ENCODE data around the gene TAP2.
"Not testable (repeated sequence)": the region's sequence is repeated elsewhere in the genome, so short reads cannot be mapped to it uniquely, and the experiment has no call there.

Gene TAP2

DNA sequence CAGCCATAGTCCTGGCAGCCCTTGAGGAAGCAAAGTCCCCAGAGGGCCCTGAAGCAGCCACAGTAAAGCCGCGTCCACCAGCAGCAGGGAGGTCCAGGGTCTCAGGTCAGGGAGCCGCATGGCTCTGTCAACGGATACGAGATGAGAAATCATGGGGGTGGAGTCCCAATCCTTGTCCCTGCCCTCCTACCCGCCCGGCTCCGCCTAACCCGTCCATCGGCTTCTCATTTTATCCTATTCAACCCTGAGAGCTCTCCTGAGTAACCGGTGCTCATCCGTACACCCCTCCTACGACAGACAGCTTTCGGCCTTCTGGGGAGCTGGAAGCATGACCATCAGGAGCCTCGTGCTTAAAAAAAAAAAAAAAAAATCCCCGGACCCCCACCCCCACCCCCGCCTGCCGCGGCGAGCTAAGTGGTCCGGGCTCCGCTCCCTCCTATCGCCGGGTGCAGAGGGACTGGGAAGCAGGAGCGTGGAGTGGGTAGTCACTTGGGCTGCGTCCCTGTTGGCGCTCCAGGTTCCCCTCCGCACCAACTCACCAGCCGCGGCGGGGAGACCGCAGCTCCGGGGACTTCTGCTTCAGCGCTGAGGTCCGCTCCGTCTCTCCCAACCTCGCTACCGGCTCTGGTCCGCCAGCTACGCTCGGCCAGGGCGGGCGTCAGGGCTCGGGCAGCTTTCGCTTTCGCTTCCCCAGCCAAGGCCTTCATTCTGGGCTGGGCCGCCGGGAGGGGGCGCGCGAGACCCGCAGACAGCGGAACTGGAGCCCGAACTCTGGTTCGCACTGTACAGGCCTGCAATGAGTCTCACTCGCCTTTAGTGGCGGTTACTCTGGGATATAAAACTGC lies at the start of gene TAP2:
TAP2 (minus strand) TSS at position 626 of the 845 bp plus-strand sequence; CDS start at position 120, 506 bp downstream.
- DNase-seq, result peak; percentile 86

- no peak for DNase-seq
Measured at GRCh38 chr6:32887616-32888015, 49.1 kb upstream of the TAP2 start.

DNA sequence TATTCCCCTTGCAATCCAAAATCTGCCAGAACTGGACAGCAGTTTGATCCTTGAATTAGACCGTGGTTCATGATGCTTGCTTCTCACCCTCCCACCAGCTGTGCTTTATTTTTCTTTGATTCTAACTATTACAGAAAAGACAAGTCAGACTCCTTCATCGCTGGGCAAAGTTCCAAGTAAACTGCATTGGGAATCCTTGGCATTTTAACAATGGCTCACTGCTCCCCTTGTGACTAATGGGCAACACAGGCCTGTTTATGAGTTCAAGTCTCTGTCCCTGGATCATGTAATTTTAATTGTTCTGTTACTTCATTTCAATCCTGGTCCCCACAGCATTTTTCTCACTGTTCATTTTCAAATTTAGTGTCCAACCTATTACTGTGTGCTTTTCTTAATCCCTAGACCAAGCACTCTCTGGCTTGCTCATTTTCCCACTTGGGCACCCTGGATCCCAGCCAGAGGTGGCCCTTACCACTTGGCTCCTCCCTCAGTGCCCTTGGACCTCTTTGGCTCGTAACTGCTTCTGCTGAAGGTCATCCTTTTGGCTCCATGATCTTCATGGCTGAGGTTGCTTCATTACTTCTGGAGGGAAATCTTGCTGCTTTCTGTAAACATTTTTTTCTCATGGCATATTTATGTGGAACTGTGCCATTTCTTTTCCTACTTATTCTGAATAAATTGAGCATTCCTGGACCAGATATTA lies 48.3 kb upstream of the TAP2 start:
- peak; percentile 87 for DNase-seq

GRCh38 chr6:32885698-32886286 lies 47.3 kb upstream of the TAP2 start:
- peak; percentile 73 for DNase-seq

DNA sequence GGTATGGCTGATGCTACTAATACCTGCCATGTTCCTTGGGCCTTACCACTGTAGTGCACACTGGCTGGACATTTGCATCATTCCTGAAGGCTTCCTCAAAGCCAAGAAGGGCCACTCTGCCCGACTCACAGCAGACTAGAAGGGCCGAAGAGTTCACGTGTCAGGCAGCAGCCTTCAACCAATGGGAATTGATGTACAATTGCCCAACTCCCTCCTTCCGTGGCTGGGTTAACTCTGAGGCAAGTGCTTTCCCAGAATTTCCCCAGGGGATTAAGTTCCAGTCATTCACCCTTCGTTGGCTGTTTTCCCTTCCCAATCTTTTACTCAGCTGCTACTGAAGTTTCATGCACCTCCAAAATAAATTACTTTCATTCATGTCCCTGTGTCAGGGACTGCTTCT lies 45.2 kb upstream of the TAP2 start:
- DNase-seq, result peak; percentile 70

DNA sequence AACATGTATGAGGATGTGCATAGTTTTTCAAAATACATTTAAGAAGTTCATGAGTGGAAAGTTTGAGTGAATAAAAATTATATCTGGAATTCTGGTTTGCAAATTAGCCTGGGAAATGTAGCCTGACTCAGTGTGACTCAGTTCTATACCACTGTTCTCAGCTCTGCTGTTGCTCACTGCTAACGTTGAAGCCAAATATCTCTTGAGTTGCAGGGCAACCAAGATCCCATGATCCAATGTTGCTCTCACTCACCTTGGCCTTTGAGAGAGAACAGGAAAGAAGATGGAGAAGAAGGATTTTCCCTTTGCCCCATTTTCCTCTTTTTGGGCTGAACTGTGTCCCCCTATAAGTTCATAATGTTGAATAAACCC lies 44.3 kb upstream of the TAP2 start:
- peak; percentile 72 for DNase-seq

GRCh38 chr6:32880962-32881361 lies 42.4 kb upstream of the TAP2 start:
- not testable (repeated sequence) for DNase-seq

GRCh38 chr6:32879691-32880090 lies 41.2 kb upstream of the TAP2 start:
- DNase-seq, result no peak

DNA sequence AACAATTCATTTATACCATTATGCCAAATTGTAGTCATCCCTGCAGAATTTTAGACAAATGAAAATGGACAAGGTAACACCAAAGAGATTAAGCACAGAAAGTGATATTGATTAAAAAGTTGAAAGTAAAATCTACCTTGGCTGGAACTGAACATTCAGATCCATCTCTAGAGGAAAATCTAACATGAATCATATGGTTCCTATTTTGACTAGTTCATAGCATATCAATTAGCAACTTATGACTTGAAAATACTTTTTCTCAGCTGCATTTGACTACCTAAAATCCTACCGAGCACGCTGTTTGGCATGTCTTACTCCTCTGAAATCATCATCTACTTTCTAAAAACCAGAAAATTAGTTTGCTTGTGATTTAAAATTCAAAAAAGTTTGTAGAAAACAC lies 38.1 kb upstream of the TAP2 start:
- no peak for DNase-seq

DNA sequence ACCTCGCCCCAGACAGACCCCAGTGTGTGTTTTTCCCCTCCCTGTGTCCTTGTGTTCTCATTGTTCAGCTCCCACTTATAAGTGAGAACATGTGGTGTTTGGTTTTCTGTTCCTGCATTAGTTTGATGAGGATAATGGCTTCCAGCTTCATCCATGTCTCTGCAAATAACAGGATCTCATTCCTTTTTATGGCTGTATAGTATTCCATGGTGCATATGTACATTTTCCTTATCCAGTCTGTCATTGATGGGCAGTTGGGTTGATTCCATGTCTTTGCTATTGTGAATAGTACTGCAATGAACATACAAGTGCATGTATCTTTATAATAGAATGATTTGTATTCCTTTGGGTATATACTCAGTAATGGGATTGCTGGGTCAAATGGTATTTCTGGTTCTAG lies 35.4 kb upstream of the TAP2 start:
- DNase-seq, result not testable (repeated sequence)

DNA sequence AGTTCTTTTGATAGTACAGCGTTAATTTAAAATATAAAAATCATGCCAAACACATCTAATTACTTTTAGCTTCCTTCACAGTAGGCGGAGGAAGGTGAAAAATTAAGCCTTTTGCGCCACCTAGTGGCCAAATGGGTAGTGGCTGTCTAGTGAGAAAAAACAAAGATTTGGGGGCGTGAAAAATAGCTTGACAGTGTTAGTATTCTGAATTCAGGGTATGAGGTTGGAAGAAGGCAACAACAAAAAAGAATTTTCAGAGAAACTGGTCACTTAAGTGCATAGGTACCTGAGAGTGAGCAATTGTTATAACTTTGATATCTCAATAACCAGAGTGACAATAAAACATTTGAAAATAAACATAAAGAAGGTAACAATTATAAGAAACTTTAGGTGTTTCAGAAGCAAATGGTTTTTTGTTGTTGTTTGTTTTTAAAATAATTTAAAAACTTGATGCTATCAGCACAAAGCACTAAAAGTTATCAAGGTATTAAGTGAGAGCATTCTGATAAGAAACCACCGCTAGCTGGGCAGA lies 29.8 kb upstream of the TAP2 start:
- peak; percentile 38 for DNase-seq

- no peak for DNase-seq
Measured at GRCh38 chr6:32867554-32868256, 29.2 kb upstream of the TAP2 start.

GRCh38 chr6:32867022-32867477 lies 28.5 kb upstream of the TAP2 start:
- no peak for DNase-seq

DNA sequence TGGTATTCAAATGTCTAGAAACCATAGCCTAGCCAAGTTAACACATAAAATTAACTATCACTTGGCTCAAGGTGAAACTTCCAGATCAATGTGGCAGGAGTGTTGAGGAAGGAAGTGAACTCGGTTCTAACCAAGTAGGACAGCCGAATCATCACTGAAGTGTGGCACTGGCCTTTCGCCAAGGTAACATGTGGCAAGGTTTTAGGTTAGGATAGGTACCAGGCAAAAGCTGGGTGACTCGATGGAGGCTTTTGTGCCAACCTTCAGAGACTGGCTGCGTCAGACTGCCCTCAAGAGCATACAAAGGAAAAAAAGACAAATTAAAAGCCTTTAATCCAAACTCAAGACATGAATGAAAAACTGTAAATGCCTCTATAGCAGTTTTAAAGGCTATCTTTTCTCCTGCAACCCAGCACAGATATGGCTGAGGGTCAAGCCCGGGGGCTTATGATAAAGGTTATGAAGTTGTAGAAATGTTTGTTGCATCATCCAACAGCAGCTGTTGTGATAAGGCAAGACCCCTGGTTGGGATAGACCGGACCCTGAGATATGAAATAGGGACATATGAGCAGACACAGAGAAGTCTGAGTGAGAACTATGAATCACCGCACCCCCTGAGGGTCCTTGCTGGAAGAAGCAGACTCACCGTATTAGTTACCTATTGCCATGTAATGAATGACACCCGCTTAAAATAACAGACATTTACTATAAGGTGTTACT lies 27.3 kb upstream of the TAP2 start:
- no peak for DNase-seq

- DNase-seq, result no peak
Measured at GRCh38 chr6:32862725-32863124, 24.2 kb upstream of the TAP2 start.

DNA sequence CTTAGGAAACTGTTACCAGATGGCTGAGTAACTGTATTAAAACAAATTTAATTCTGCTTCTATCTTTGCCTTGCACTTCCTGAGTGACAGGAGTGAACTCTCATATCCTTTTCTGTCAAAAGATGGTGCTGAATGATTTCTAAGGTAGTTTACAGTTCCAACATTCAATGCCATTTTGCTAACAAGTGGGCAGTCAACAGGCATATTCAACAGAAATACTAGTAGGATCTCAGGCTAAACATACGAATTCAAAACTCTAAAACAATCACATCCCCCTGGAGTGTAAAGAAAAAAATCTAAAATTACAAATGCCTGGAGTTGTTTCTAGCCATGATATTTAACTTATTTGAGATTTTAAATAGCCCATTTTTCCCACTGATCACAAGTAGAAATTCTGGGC lies 22.1 kb upstream of the TAP2 start:
- DNase-seq, result no peak

- no peak for DNase-seq
Measured at GRCh38 chr6:32858194-32858593, 19.7 kb upstream of the TAP2 start.

- DNase-seq, result no peak
Measured at GRCh38 chr6:32857156-32857891, 18.8 kb upstream of the TAP2 start.

GRCh38 chr6:32855467-32856174 lies 17.1 kb upstream of the TAP2 start:
- no peak for DNase-seq

DNA sequence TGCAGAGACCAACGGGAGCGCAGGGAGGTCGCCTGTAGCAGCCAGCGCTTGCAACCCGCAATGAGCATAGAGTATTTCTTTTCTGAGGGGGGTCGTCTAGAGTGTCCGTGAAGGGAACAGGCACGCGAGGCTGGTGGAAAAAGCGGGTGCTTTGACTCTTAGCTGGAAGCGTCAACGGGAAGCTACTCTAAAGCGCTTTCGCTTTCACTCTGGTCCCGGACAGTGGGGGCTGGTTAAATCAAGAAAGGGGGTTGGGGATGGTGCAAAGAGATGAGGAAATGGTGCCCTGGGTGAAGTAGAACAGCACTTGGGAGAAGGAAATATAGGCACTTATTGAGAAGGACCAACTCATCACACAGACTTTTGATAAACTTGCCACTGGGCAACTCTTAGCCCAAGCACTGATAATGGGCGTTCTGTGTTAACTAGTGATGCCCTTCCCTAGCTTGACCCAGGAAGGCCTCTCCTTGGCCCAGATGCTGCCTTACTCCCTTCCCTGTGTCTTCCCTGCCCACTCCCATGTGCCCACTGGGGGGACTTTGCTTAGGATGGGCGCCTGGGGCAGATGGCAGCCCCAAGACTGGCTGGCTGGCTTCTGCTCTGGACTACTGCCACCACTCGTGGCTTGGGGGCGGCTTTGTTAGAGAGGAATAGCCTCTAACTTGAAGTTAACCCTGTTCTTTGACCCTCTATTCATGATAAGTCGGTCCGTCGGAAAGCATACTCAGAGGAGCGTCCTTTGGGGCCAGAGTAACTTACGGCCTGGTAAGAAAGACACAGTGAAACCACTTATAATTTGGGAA lies 16.0 kb upstream of the TAP2 start:
- peak; percentile 42 for DNase-seq

All from HCEC 1CT (cell line).